Transverse colon (tissue), 4 donors: ENCODE results near the gene ZNF407. TPM values are rescaled to one million over a fixed set of nuclear protein-coding genes. Genes with fewer than 3 reads are reported as not detected.

Source experiments
- DNase-seq: peaks from one replicate; pipeline ENCODE4 v3.0.0-alpha.2; 2019
- H3K27ac ChIP-seq, 4 donors: fragments of 200-600 bp; sonication (generic); 2 replicates each; pipeline ENCODE4 v1.5.1; 2016 to 2018; ENCODE audit warnings: inconsistent platforms in 4 of 4
- H3K27me3 ChIP-seq: fragments of 200-600 bp; sonication (generic); 2 replicates; pipeline ENCODE4 v1.5.1; 2017; ENCODE audit warnings: inconsistent platforms
- H3K36me3 ChIP-seq, 4 donors: fragments of 200-600 bp; sonication (generic); 2 replicates each; pipeline ENCODE4 v1.5.1; 2017 to 2019; ENCODE audit warnings: inconsistent platforms in 4 of 4
- H3K4me1 ChIP-seq, 4 donors: fragments of 200-600 bp; sonication (generic); 2 replicates each; pipeline ENCODE4 v1.5.1; 2017 to 2020; ENCODE audit warnings: inconsistent platforms in 4 of 4
- H3K4me3 ChIP-seq, 4 donors: fragments of 200-600 bp; sonication (generic); 1 replicate in 1 of 4; 2 replicates in 3 of 4; pipeline versions ENCODE4 v1.5.1 to v1.6.1; 2017 to 2019; ENCODE audit warnings: inconsistent platforms in 4 of 4
- H3K9me3 ChIP-seq, 2 donors: fragments of 200-600 bp; sonication (generic); 2 replicates each; pipeline ENCODE4 v1.5.1; 2017 to 2019; ENCODE audit warnings: inconsistent platforms in 2 of 2
- EP300 ChIP-seq: sonication (generic); formaldehyde crosslinking; IDR thresholded peaks from one replicate; pipeline ENCODE4 v1.6.1; 2017; ENCODE audit warnings: antibody characterized with exemption, low read depth
- POLR2A ChIP-seq: fragments of 450-650 bp; IDR thresholded peaks from one replicate; pipeline ENCODE4 v1.6.1; 2016; ENCODE audit warnings: antibody characterized with exemption, mild to moderate bottlenecking, moderate library complexity
- POLR2AphosphoS5 ChIP-seq, 3 donors: sonication (generic); formaldehyde crosslinking; IDR thresholded peaks; one replicate each; pipeline ENCODE4 v1.6.1; 2016; ENCODE audit warnings: antibody characterized with exemption in 3 of 3
- WGBS, 2 donors: methylation state at CpG; one replicate each; pipeline ENCODE4 v1.1.5; 2018; ENCODE audit warnings: low coverage in 1 of 2; 5-methylcytosine and 5-hydroxymethylcytosine counted together
- in situ Hi-C, 4 donors: fragments of 200-750 bp; cut with MboI; loops; one replicate each; pipeline versions ENCODE4 v1.15.0 to v1.15.1; 2017; ENCODE audit warnings: low sequenced_read_pairs in 3 of 4, low pct_ligation_motif_present in 1 of 4, low pct_unique_long_range_greater_than_20kb in 1 of 4
- intact Hi-C: fragments of 100-400 bp; cut with DNase I; formaldehyde crosslinking; loops from one replicate; pipeline ENCODE4 v1.15.1; 2023; ENCODE audit warnings: low total_unique reads
- total RNA-seq, 4 donors: library from RNA; depleted of rRNA; stranded (reverse); fragments of >200 nt; gene quantifications; one replicate each; pipeline ENCODE4 v1.1.0, GENCODE V29; 2016
- TF ChIP-seq, protein P1 (sequence below), 5 experiments: fragments of 200-600 bp in 3 of 5; fragments of 450-650 bp in 2 of 5; sonication (generic) in 3 of 5; IDR thresholded peaks; 1 replicate in 2 of 5; 2 replicates in 3 of 5; pipeline ENCODE4 v1.5.1; 2016 to 2017; ENCODE audit warnings: antibody characterized with exemption in 5 of 5, inconsistent platforms in 3 of 5, mild to moderate bottlenecking in 2 of 5, moderate library complexity in 1 of 5

The ZNF407 gene
- total RNA-seq, 4 donors from 2014 or later, result 13.5 to 24.1 (median 20.1) TPM

DNA sequence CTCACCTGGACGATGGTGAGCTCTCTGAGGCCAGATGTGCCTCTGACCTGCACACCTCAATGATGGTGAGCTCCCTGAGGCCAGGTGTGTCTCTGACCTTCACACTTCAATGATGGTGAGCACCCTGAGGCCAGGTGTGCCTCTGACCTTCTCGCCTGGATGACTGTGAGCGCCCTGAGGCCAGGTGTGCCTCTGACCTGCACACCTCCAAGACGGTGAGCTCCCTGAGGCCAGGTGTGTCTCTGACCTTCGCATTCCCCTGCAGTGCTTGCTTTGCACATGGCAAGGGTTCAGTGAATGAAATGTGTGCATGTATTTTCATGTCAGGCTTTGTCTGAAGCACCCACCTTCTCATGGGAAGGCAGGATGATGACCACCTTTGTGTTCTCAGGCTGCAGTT lies 515.8 kb downstream of the ZNF407 start:
- 85% methylated on average over 4 of the region's 5 CpGs; no CpG with 5 or more reads in 1 of the 2 donors for WGBS, 2 donors
- Histone ChIP-seq H3K27me3 (no peaks in the 10 kb centered on the region), H3K27ac (no peak overlapping the region), H3K4me3 (no peak overlapping the region), H3K4me1 (no peaks in the 10 kb centered on the region), H3K36me3 (no peaks in the 10 kb centered on the region), H3K9me3 (no peaks in the 10 kb centered on the region)
- intact Hi-C loops, result no loop called here
- TF ChIP-seq, protein P1, sequence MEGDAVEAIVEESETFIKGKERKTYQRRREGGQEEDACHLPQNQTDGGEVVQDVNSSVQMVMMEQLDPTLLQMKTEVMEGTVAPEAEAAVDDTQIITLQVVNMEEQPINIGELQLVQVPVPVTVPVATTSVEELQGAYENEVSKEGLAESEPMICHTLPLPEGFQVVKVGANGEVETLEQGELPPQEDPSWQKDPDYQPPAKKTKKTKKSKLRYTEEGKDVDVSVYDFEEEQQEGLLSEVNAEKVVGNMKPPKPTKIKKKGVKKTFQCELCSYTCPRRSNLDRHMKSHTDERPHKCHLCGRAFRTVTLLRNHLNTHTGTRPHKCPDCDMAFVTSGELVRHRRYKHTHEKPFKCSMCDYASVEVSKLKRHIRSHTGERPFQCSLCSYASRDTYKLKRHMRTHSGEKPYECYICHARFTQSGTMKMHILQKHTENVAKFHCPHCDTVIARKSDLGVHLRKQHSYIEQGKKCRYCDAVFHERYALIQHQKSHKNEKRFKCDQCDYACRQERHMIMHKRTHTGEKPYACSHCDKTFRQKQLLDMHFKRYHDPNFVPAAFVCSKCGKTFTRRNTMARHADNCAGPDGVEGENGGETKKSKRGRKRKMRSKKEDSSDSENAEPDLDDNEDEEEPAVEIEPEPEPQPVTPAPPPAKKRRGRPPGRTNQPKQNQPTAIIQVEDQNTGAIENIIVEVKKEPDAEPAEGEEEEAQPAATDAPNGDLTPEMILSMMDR (IDR thresholded peaks at IDR 0.05), result no peak
- TF ChIP-seq POLR2A, result no peak
- TF ChIP-seq EP300, result no peak
- TF ChIP-seq POLR2AphosphoS5 (IDR thresholded peaks at IDR 0.05), result no peak
- no peak for DNase-seq
- in situ Hi-C loops, result no loop called here

GRCh38 chr18:75114231-75114764 lies 516.6 kb downstream of the ZNF407 start:
- in situ Hi-C loops, result no loop called here
- DNase-seq, result no peak
- Histone ChIP-seq H3K27ac (no peak overlapping the region), H3K4me3 (no peak overlapping the region), H3K9me3 (no peaks in the 10 kb centered on the region), H3K27me3 (no peaks in the 10 kb centered on the region), H3K4me1 (no peaks in the 10 kb centered on the region), H3K36me3 (no peaks in the 10 kb centered on the region)
- 39 to 66% methylated on average over 4 to 6 of the region's 6 CpGs for WGBS, 2 donors
- TF ChIP-seq POLR2A (no peak), EP300 (no peak), POLR2AphosphoS5 (IDR thresholded peaks at IDR 0.05) (no peak)
- TF ChIP-seq, protein P1 (IDR thresholded peaks at IDR 0.05), result no peak
- intact Hi-C loops, result no loop called here

Other genes starting within 250 kb of the ZNF407 start
- gene DIPK1C, start 140.6 kb upstream of the ZNF407 start, total RNA-seq, result under 1 TPM in 2 of 4 donors, not detected in 2; 0.16 to 0.27 TPM
- gene CNDP2, start 101.5 kb upstream of the ZNF407 start, total RNA-seq, result 100 to 1,000 TPM; 143 to 284 (median 155) TPM
- not detected for gene CNDP1, start 63.4 kb upstream of the ZNF407 start, total RNA-seq